ENCODE data around the gene TRIM33. TPM values are rescaled to one million over a fixed set of nuclear protein-coding genes. Genes with fewer than 3 reads are reported as not detected.

TRIM33 gene
- total and polyA plus RNA-seq, 10 of the 15 experiments (the other 5 are each of a cell fraction or from before 2014, with no cell fraction given), result 9.0 to 40.3 (median 22.0) TPM

DNA sequence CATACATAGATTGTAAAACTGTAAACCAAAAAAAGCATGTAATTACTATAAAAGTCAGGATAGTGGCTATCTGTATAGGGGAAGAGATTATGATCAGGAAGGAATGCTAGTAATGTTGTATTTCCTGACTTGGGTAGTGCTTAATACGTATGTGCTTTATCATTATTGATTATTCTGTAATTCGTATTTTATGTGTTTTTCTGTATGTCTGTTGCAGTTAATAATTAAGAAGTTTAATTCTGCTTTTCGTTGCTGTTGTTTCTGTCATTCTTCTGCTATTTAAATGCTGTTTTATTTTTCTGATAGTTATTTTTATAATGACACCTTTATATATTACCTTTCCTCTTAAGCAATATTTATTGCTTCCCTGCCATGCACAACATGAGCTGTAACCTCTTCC, 29.3 kb upstream of the TRIM33 start:
- Histone ChIP-seq H3K27ac (ENCODE audit: control insufficient read depth, insufficient read depth) (no peak overlapping the region), H3K79me2 (ENCODE audit: control insufficient read depth, insufficient read depth, low read length) (no peaks in the 10 kb centered on the region), H3K9ac (ENCODE audit: control insufficient read depth, insufficient read depth, low read length) (no peak overlapping the region), H3K9me3 (replicated peaks; ENCODE audit: control insufficient read depth, insufficient read depth, low read length) (no peaks in the 10 kb centered on the region), H4K20me1 (ENCODE audit: control insufficient read depth, insufficient read depth) (no peaks in the 10 kb centered on the region), H2AFZ (ENCODE audit: control insufficient read depth, low read depth, low read length) (no peak overlapping the region), H3K27me3 (replicated peaks in 1 of 2; ENCODE audit: control insufficient read depth in 2 of 2, insufficient read depth in 2 of 2, low read length in 1 of 2) (no peaks in the 10 kb centered on the region), H3K36me3 (ENCODE audit: control insufficient read depth in 2 of 2, insufficient read depth in 2 of 2, low read length in 1 of 2) (no peaks in the 10 kb centered on the region), H3K4me1 (ENCODE audit: control insufficient read depth, insufficient read depth, low read length) (no peaks in the 10 kb centered on the region), H3K4me2 (ENCODE audit: control insufficient read depth, insufficient read depth) (no peak overlapping the region), H3K4me3 (no peak overlapping the region)
- ATAC-seq (no peak), FAIRE-seq (no peak), DNase-seq (ENCODE audit: low read depth, low spot score) (no peak)
- POLR2A ChIA-PET, result no interaction called here
- WGBS (ENCODE audit: insufficient coverage, insufficient replicate concordance, low lambda C conversion rate, missing lambda C conversion rate), result 11% methylated on average over 3 of the region's 3 CpGs
- TF ChIP-seq IKZF1 (conservative IDR thresholded peaks at IDR 0.05), result no peak
- no peak for TF ChIP-seq EED (IDR thresholded peaks at IDR 0.05; ENCODE audit: low read depth)
- TF ChIP-seq, protein P1, sequence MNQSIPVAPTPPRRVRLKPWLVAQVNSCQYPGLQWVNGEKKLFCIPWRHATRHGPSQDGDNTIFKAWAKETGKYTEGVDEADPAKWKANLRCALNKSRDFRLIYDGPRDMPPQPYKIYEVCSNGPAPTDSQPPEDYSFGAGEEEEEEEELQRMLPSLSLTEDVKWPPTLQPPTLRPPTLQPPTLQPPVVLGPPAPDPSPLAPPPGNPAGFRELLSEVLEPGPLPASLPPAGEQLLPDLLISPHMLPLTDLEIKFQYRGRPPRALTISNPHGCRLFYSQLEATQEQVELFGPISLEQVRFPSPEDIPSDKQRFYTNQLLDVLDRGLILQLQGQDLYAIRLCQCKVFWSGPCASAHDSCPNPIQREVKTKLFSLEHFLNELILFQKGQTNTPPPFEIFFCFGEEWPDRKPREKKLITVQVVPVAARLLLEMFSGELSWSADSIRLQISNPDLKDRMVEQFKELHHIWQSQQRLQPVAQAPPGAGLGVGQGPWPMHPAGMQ (IDR thresholded peaks at IDR 0.05; ENCODE audit: borderline replicate concordance), result no peak
- TF ChIP-seq KLF5 (IDR thresholded peaks at IDR 0.05; ENCODE audit: partially characterized antibody), result no peak
- no peak for TF ChIP-seq DPF2 (IDR thresholded peaks at IDR 0.05)
- no peak for TF ChIP-seq NR2C2 (IDR thresholded peaks at IDR 0.05; ENCODE audit: borderline replicate concordance, control insufficient read depth, insufficient read length, low read depth)
- TF ChIP-seq CHD1 (IDR thresholded peaks at IDR 0.05; ENCODE audit: low read depth, low read length), result no peak
- no peak for TF ChIP-seq JUND (IDR thresholded peaks at IDR 0.05; ENCODE audit: low read depth, low read length)
- no peak for TF ChIP-seq SIN3A (IDR thresholded peaks at IDR 0.05; ENCODE audit: low read depth, low read length)
- TF ChIP-seq SPI1 (IDR thresholded peaks at IDR 0.05; ENCODE audit: borderline replicate concordance, insufficient read depth, low read depth, low read length), result no peak
- TF ChIP-seq BHLHE40 (IDR thresholded peaks at IDR 0.05; ENCODE audit: borderline replicate concordance in 1 of 2, low read depth in 2 of 2, low read length in 1 of 2), result no peak
- SMC1A ChIA-PET (ENCODE audit: uncharacterized antibody, unreplicated experiment), result interaction anchor here (0.8 kb wide), 1 partner anchor 19 kb away, joined by 3 read pairs; no protein-coding TSS in a partner anchor
- CTCF ChIA-PET, result no interaction called here
- RAD21 ChIA-PET (ENCODE audit: unreplicated experiment), result no interaction called here
- in situ Hi-C loops (cut with MboI), result no loop called here
- BruUV-seq (replicated peaks), result no TSS peak
- intact Hi-C loops (cut with micrococcal nuclease; ENCODE audit: unreplicated experiment), result no loop called here
